GM12878 (cell line): ENCODE results near the gene ATP10A. TPM values are rescaled to one million over a fixed set of nuclear protein-coding genes. Genes with fewer than 3 reads are reported as not detected.

Experiments used
- ATAC-seq: fragments of 200-7000 bp; cut with Tn5 transposase; 3 replicates; pipeline ENCODE4 v1.9.1; 2020; ENCODE audit warnings: mild to moderate bottlenecking, moderate library complexity
- BruUV-seq: library from RNA; stranded (reverse); fragments of 400-500 nt; replicated peaks from 2 replicates; lab custom pipeline; 2021; lab: Mats Ljungman, UMichigan
- CTCF ChIA-PET: fragments of 300-600 bp; sonication (Branson Sonifier 250); formaldehyde crosslinking; extraction: SDS; loops from one replicate; lab custom pipeline; 2021; ENCODE audit warnings: inconsistent platforms; lab: Yijun Ruan, JAX
- POLR2A ChIA-PET: fragments of 350-600 bp; formaldehyde crosslinking; extraction: SDS; loops from one replicate; lab custom pipeline; 2021; ENCODE audit warnings: inconsistent platforms; lab: Charles Lee
- RAD21 ChIA-PET: fragments of 300-600 bp; sonication (Branson Sonifier 250); formaldehyde crosslinking; loops from one replicate; lab custom pipeline; 2023; ENCODE audit warnings: antibody characterized with exemption; ENCODE audit not compliant: unreplicated experiment; lab: Charles Lee
- SMC1A ChIA-PET: fragments of 300-600 bp; sonication (Branson Sonifier 250); formaldehyde crosslinking; loops from one replicate; lab custom pipeline; 2023; ENCODE audit not compliant: unreplicated experiment, uncharacterized antibody; lab: Charles Lee
- DNase-seq: peaks from one replicate; pipeline ENCODE4 v3.0.0-alpha.2; 2011; ENCODE audit warnings: low read depth, low spot score
- FAIRE-seq: peaks from 3 replicates; lab custom pipeline; 2011; peaks lifted over from hg19 to GRCh38; lab: Jason Lieb, UNC
- H2AFZ ChIP-seq: 2 replicates; pipeline ENCODE4 v1.6.0; 2011; ENCODE audit warnings: low read depth, low read length, control low read depth; ENCODE audit not compliant: control insufficient read depth
- H3K27ac ChIP-seq: 2 replicates; pipeline ENCODE4 v1.5.1; 2011; ENCODE audit warnings: control low read depth; ENCODE audit not compliant: control insufficient read depth, insufficient read depth
- H3K27me3 ChIP-seq, 2 experiments: replicated peaks in 1 of 2; 2 replicates each; pipeline versions ENCODE4 v1.6.0 to v1.6.1; 2011; ENCODE audit warnings: low read length in 1 of 2; ENCODE audit not compliant: control insufficient read depth in 2 of 2, insufficient read depth in 2 of 2
- H3K36me3 ChIP-seq, 2 experiments: 2 replicates each; pipeline ENCODE4 v1.5.1; 2011; ENCODE audit warnings: low read length in 1 of 2; ENCODE audit not compliant: control insufficient read depth in 2 of 2, insufficient read depth in 2 of 2
- H3K4me1 ChIP-seq: 2 replicates; pipeline ENCODE4 v1.6.1; 2011; ENCODE audit warnings: mild to moderate bottlenecking, low read length, moderate library complexity, mixed read lengths; ENCODE audit not compliant: control insufficient read depth, insufficient read depth
- H3K4me2 ChIP-seq: 2 replicates; pipeline ENCODE4 v1.6.0; 2011; ENCODE audit warnings: control low read depth; ENCODE audit not compliant: control insufficient read depth, insufficient read depth
- H3K4me3 ChIP-seq: fragments of 200-600 bp; sonication (generic); 2 replicates; pipeline ENCODE4 v1.5.1; 2016
- H3K79me2 ChIP-seq: 2 replicates; pipeline ENCODE4 v1.6.0; 2011; ENCODE audit warnings: low read length; ENCODE audit not compliant: control insufficient read depth, insufficient read depth
- H3K9ac ChIP-seq: 2 replicates; pipeline ENCODE4 v1.8.0; 2011; ENCODE audit warnings: low read length, control low read depth, mixed read lengths; ENCODE audit not compliant: control insufficient read depth, insufficient read depth
- H3K9me3 ChIP-seq: replicated peaks from 3 replicates; pipeline ENCODE4 v1.5.1; 2011; ENCODE audit warnings: mild to moderate bottlenecking, low read length; ENCODE audit not compliant: control insufficient read depth, insufficient read depth
- H4K20me1 ChIP-seq: 2 replicates; pipeline ENCODE4 v1.6.0; 2011; ENCODE audit not compliant: control insufficient read depth, insufficient read depth
- CEBPB ChIP-seq, 2 experiments: fragments of 150-350 bp in 1 of 2; IDR thresholded peaks; 2 replicates each; pipeline ENCODE4 v1.6.1; 2012 to 2014; ENCODE audit warnings: low read depth in 2 of 2, low read length in 2 of 2, borderline replicate concordance in 1 of 2, inconsistent platforms in 1 of 2
- CTCF ChIP-seq, 3 experiments: IDR thresholded peaks in 2 of 3; conservative IDR thresholded peaks in 1 of 3; 2 replicates each; pipeline ENCODE4 v1.5.1; 2011; ENCODE audit warnings: low read depth in 3 of 3, low read length in 3 of 3, mild to moderate bottlenecking in 3 of 3, control low read depth in 2 of 3, moderate library complexity in 2 of 3, inconsistent platforms in 1 of 3, mixed read lengths in 1 of 3; ENCODE audit not compliant: control insufficient read depth in 2 of 3, insufficient read depth in 1 of 3; ENCODE audit errors: extremely low read depth in 1 of 3
- ESRRA ChIP-seq: IDR thresholded peaks from 2 replicates; pipeline ENCODE4 v1.6.1; 2012; ENCODE audit warnings: mild to moderate bottlenecking, low read length, improper control_type of control experiment
- HDAC6 ChIP-seq: fragments of 200-600 bp; sonication (generic); IDR thresholded peaks from one replicate; pipeline ENCODE4 v1.8.0; 2017; ENCODE audit warnings: antibody characterized with exemption; ENCODE audit not compliant: unreplicated experiment
- IRF5 ChIP-seq: fragments of 450-650 bp; IDR thresholded peaks from 2 replicates; pipeline ENCODE4 v1.6.1; 2017; ENCODE audit warnings: borderline replicate concordance
- PML ChIP-seq: IDR thresholded peaks from 2 replicates; pipeline ENCODE4 v1.6.1; 2012; ENCODE audit warnings: low read length, inconsistent platforms
- RB1 ChIP-seq: fragments of 450-650 bp; formaldehyde crosslinking; IDR thresholded peaks from 2 replicates; pipeline ENCODE4 v1.6.1; 2017; ENCODE audit warnings: mild to moderate bottlenecking, borderline replicate concordance
- RUNX3 ChIP-seq: IDR thresholded peaks from 2 replicates; pipeline ENCODE4 v1.6.1; 2012; ENCODE audit warnings: low read length, inconsistent platforms
- SIN3A ChIP-seq: IDR thresholded peaks from 2 replicates; pipeline ENCODE4 v1.6.1; 2012; ENCODE audit warnings: low read depth, low read length, improper control_type of control experiment
- SP1 ChIP-seq: IDR thresholded peaks from one replicate; pipeline ENCODE4 v1.6.1; 2011; ENCODE audit warnings: low read depth, low read length
- SREBF2 ChIP-seq: IDR thresholded peaks from 2 replicates; pipeline ENCODE4 v1.6.1; 2012; ENCODE audit warnings: mild to moderate bottlenecking, low read length
- TCF12 ChIP-seq: IDR thresholded peaks from 2 replicates; pipeline ENCODE4 v1.6.1; 2011; ENCODE audit warnings: low read depth, mild to moderate bottlenecking, low read length
- YBX1 ChIP-seq: fragments of 450-650 bp; IDR thresholded peaks from 2 replicates; pipeline ENCODE4 v1.6.1; 2016; ENCODE audit warnings: antibody characterized with exemption
- ZSCAN29 ChIP-seq: fragments of 450-650 bp; IDR thresholded peaks from 2 replicates; pipeline ENCODE4 v1.6.1; 2017; ENCODE audit warnings: mild to moderate bottlenecking, moderate library complexity
- whole genome bisulfite sequencing: methylation state at CpG from one replicate; pipeline ENCODE4 v1.1.6; 2016; ENCODE audit warnings: low lambda C conversion rate; ENCODE audit not compliant: insufficient replicate concordance, insufficient coverage; ENCODE audit errors: missing lambda C conversion rate; 5-methylcytosine and 5-hydroxymethylcytosine counted together
- in situ Hi-C: fragments of 300-500 bp; cut with MboI; formaldehyde crosslinking; loops from 9 replicates; pipeline ENCODE4 v1.14.3; 2018; ENCODE audit warnings: mixed read lengths
- intact Hi-C: fragments of 100-400 bp; cut with micrococcal nuclease; formaldehyde crosslinking; loops from one replicate; pipeline ENCODE4 v1.14.2; 2022; ENCODE audit not compliant: unreplicated experiment
- polyA plus RNA-seq, 11 experiments: library from polyadenylated mRNA; depleted of rRNA in 4 of 11; unstranded in 6 of 11; stranded (reverse) in 5 of 11; fragments of >200 nt; fragmentation: Nextera tagmentation in 4 of 11; fragmentation: Illumina TruSeq in 1 of 11; extraction: Ambion mirVana in 4 of 11; extraction: Trizol in 1 of 11; gene quantifications; 1 replicate in 1 of 11; 2 replicates in 10 of 11; pipeline versions ENCODE4 v1.2.1 to v1.2.3, GENCODE V29; 2011 to 2016; ENCODE audit warnings: inconsistent platforms in 2 of 11, missing spikeins in 2 of 11, low read depth in 1 of 11
- total RNA-seq, 4 experiments: library from RNA; depleted of rRNA in 3 of 4; stranded (reverse); fragments of >200 nt in 3 of 4; fragmentation: Illumina TruSeq in 1 of 4; extraction: Trizol in 1 of 4; gene quantifications; 2 replicates each; pipeline versions ENCODE4 v1.2.1 to v1.2.3, GENCODE V29; 2013 to 2021

The ATP10A gene
- total and polyA plus RNA-seq, 10 of the 15 experiments (the other 5 are each of a cell fraction or from before 2014, with no cell fraction given): 0.04 to 1.5 (median 0.31) TPM; not detected in 2

GRCh38 chr15:25830844-25831451 lies 32.2 kb downstream of the ATP10A start:
- BruUV-seq: no TSS peak
- no peak for FAIRE-seq
- H3K4me1 ChIP-seq: no peaks in the 10 kb centered on the region
- H4K20me1 ChIP-seq: no peaks in the 10 kb centered on the region
- no peaks in the 10 kb centered on the region; the same call in 2 of the 3 replicates for H3K9me3 ChIP-seq
- H3K36me3 ChIP-seq: no peaks in the 10 kb centered on the region
- intact Hi-C loops (no loop called here), in situ Hi-C loops (no loop called here)
- H3K79me2 ChIP-seq: no peaks in the 10 kb centered on the region
- no peaks in the 10 kb centered on the region for H3K27me3 ChIP-seq
- no peak for DNase-seq
- ChIA-PET CTCF (no interaction called here), SMC1A (no interaction called here), POLR2A (no interaction called here)
- no peak overlapping the region for H3K4me3 ChIP-seq
- WGBS: 13% methylated on average over 11 of the region's 11 CpGs
- ATAC-seq: no peak
- no peak overlapping the region for H3K27ac ChIP-seq
- no peak overlapping the region for H3K4me2 ChIP-seq
- TF ChIP-seq YBX1 (no peak), PML (no peak), SP1 (no peak), CTCF (IDR thresholded peaks at IDR 0.05 in 2 of 3, conservative IDR thresholded peaks at IDR 0.05 in 1 of 3; ENCODE audit: control insufficient read depth in 2 of 3, extremely low read depth in 1 of 3, insufficient read depth in 1 of 3, low read depth in 3 of 3, low read length in 3 of 3) (no peak), ZSCAN29 (no peak), HDAC6 (no peak), SREBF2 (no peak), ESRRA (no peak), CEBPB (IDR thresholded peaks at IDR 0.05; ENCODE audit: borderline replicate concordance in 1 of 2, low read depth in 2 of 2, low read length in 2 of 2) (no peak), TCF12 (no peak), IRF5 (no peak), RB1 (no peak), RUNX3 (no peak), SIN3A (no peak)
- TF ChIP-seq, all 136 proteins: peak for 0
- Histone ChIP-seq H3K9ac (no peak overlapping the region), H2AFZ (no peak overlapping the region)
- RAD21 ChIA-PET: no interaction called here
